Osteoblast (primary cell): ENCODE data around the gene PRKAA2. TPM values are rescaled to one million over a fixed set of nuclear protein-coding genes. Genes with fewer than 3 reads are reported as not detected.

Experiments
- DNase-seq: peaks from one replicate; pipeline ENCODE4 v3.0.0; 2011; ENCODE audit warnings: low spot score, mixed read lengths; ENCODE audit not compliant: insufficient read length; ENCODE audit errors: missing footprints
- H2AFZ ChIP-seq: 2 replicates; pipeline ENCODE4 v1.6.0; 2011; ENCODE audit warnings: mild to moderate bottlenecking, low read length
- H3K27ac ChIP-seq: 2 replicates; pipeline ENCODE4 v1.5.1; 2011; ENCODE audit warnings: mild to moderate bottlenecking, low read depth, low read length, moderate library complexity
- H3K27me3 ChIP-seq: 2 replicates; pipeline ENCODE4 v1.6.0; 2012; ENCODE audit warnings: mild to moderate bottlenecking, control low read depth, inconsistent platforms, low read length, moderate library complexity; ENCODE audit not compliant: insufficient read depth
- H3K36me3 ChIP-seq: 2 replicates; pipeline ENCODE4 v1.5.1; 2011; ENCODE audit warnings: mild to moderate bottlenecking, low read length, control low read depth, moderate library complexity; ENCODE audit not compliant: insufficient read depth
- H3K4me1 ChIP-seq: 2 replicates; pipeline ENCODE4 v1.5.1; 2011; ENCODE audit warnings: mild to moderate bottlenecking, low read length, control low read depth, moderate library complexity; ENCODE audit not compliant: insufficient read depth
- H3K4me2 ChIP-seq: 2 replicates; pipeline ENCODE4 v1.6.0; 2011; ENCODE audit warnings: mild to moderate bottlenecking, low read length; ENCODE audit not compliant: insufficient read depth
- H3K4me3 ChIP-seq: fragments of 200-600 bp; sonication (generic); 3 replicates; pipeline ENCODE4 v1.5.1; 2012; ENCODE audit warnings: mild to moderate bottlenecking, low read length, inconsistent platforms; ENCODE audit not compliant: insufficient read depth
- H3K79me2 ChIP-seq: 2 replicates; pipeline ENCODE4 v1.6.0; 2012; ENCODE audit warnings: mild to moderate bottlenecking, low read length, control low read depth, inconsistent platforms; ENCODE audit not compliant: insufficient read depth
- H3K9me3 ChIP-seq: 2 replicates; pipeline ENCODE4 v1.5.1; 2011; ENCODE audit warnings: low read depth, low read length, control low read depth
- H4K20me1 ChIP-seq: 2 replicates; pipeline ENCODE4 v1.6.0; 2012; ENCODE audit warnings: mild to moderate bottlenecking, low read length, control low read depth; ENCODE audit not compliant: insufficient read depth
- total RNA-seq: library from RNA; depleted of rRNA; stranded (reverse); fragments of >200 nt; gene quantifications from 2 replicates; pipeline ENCODE4 v1.2.3, GENCODE V29; 2012
- TF ChIP-seq, protein P1 (sequence below): IDR thresholded peaks from 2 replicates; pipeline ENCODE4 v1.5.1; 2011; ENCODE audit warnings: mild to moderate bottlenecking, low read depth, low read length, moderate library complexity; ENCODE audit errors: extremely low read depth

The PRKAA2 gene
- total RNA-seq, 1 donor = 1.1 TPM

DNA sequence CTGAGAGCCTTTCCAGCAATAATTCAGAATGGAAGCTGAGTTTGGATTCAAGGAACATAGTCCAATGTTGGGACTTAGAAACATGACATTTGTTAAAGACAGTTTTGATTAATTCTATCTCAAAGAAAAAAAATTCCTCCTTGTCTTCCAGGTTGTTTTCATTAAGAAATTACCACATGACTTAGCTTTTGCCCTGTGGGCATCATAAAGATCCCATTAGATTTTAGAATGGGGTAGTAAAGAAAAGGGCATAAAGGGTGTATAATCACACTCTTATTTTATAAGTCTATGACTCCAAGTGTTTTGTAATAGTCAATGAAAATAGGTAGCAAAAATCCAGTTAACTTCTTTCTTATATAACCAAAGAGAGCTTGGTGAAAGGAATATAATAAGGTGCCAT is 14.3 kb upstream of the PRKAA2 start:
- H3K4me1 ChIP-seq = peaks cover 20% of the 10 kb centered on the region
- no peaks in the 10 kb centered on the region for H3K36me3 ChIP-seq
- H3K4me2 ChIP-seq = no peak overlapping the region
- TF ChIP-seq, protein P1, sequence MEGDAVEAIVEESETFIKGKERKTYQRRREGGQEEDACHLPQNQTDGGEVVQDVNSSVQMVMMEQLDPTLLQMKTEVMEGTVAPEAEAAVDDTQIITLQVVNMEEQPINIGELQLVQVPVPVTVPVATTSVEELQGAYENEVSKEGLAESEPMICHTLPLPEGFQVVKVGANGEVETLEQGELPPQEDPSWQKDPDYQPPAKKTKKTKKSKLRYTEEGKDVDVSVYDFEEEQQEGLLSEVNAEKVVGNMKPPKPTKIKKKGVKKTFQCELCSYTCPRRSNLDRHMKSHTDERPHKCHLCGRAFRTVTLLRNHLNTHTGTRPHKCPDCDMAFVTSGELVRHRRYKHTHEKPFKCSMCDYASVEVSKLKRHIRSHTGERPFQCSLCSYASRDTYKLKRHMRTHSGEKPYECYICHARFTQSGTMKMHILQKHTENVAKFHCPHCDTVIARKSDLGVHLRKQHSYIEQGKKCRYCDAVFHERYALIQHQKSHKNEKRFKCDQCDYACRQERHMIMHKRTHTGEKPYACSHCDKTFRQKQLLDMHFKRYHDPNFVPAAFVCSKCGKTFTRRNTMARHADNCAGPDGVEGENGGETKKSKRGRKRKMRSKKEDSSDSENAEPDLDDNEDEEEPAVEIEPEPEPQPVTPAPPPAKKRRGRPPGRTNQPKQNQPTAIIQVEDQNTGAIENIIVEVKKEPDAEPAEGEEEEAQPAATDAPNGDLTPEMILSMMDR = no peak
- H3K4me3 ChIP-seq = no peak overlapping the region
- no peak for DNase-seq
- peaks cover 6% of the 10 kb centered on the region for H3K27me3 ChIP-seq
- no peaks in the 10 kb centered on the region for H4K20me1 ChIP-seq
- no peak overlapping the region for H2AFZ ChIP-seq
- H3K9me3 ChIP-seq = no peaks in the 10 kb centered on the region
- no peaks in the 10 kb centered on the region for H3K79me2 ChIP-seq
- no peak overlapping the region for H3K27ac ChIP-seq

DNA sequence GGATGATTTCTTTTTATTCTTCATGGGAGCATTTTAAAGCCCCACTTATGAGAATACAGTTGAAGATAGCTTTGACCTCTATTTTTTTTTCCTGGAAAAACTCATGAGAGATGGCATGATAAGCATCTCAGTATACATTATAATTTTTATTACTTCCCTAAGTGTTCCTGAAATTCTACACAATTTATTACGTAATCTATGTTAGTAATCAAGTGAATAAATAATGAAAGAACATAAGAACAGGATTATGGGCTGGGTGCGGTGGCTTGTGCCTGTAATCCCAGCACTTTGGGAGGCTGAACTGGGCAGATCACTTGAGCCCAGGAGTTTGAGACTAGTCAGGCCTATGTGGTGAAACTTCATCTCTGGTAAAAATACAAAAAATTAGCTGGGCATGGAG is 13.2 kb upstream of the PRKAA2 start:
- TF ChIP-seq, protein P1 = no peak
- Histone ChIP-seq H3K27me3 (peaks cover 6% of the 10 kb centered on the region), H3K4me3 (no peak overlapping the region), H3K36me3 (no peaks in the 10 kb centered on the region), H2AFZ (no peak overlapping the region), H3K9me3 (no peaks in the 10 kb centered on the region), H3K4me1 (peaks cover 9% of the 10 kb centered on the region), H3K4me2 (no peak overlapping the region), H4K20me1 (no peaks in the 10 kb centered on the region), H3K79me2 (no peaks in the 10 kb centered on the region), H3K27ac (no peak overlapping the region)
- DNase-seq = no peak

DNA sequence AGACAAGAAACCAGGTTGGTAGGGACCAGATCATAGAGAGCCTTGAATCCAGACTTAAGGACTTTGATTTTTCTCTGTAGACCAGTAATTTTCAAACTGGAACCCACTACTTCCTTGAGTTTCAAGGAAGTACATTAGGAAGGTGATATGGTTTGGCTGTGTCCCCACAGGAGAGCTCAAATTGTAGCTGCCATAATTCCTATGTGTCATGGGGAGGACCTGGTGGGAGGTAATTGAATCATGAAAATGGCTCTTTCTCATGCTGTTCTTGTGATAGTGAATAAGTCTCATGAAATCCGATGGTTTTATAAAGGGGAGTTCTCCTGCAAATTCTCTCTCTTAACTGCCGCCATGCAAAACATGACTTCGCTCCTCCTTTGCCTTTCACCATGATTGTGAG is 10.1 kb upstream of the PRKAA2 start:
- Histone ChIP-seq H3K36me3 (no peaks in the 10 kb centered on the region), H3K9me3 (no peaks in the 10 kb centered on the region), H2AFZ (no peak overlapping the region), H3K4me1 (no peaks in the 10 kb centered on the region), H3K27me3 (peaks cover 6% of the 10 kb centered on the region), H3K79me2 (no peaks in the 10 kb centered on the region), H3K4me3 (no peak overlapping the region), H3K27ac (no peak overlapping the region), H4K20me1 (no peaks in the 10 kb centered on the region), H3K4me2 (no peak overlapping the region)
- TF ChIP-seq, protein P1 = no peak
- no peak for DNase-seq

- TF ChIP-seq, protein P1 = no peak
Observed at GRCh38 chr1:56638248-56638647, 6.9 kb upstream of the PRKAA2 start.

More at GRCh38 chr1:56638248-56638647, 6.9 kb upstream of the PRKAA2 start:
- Histone ChIP-seq H3K36me3 (no peaks in the 10 kb centered on the region), H3K4me3 (no peak overlapping the region), H3K4me1 (no peaks in the 10 kb centered on the region), H3K27ac (no peak overlapping the region), H3K27me3 (peaks cover 10% of the 10 kb centered on the region), H3K79me2 (no peaks in the 10 kb centered on the region), H3K9me3 (no peaks in the 10 kb centered on the region), H2AFZ (no peak overlapping the region), H4K20me1 (no peaks in the 10 kb centered on the region), H3K4me2 (no peak overlapping the region)
- no peak for DNase-seq
